ENCODE data around the gene CFAP65. TPM values are rescaled to one million over a fixed set of nuclear protein-coding genes. Genes with fewer than 3 reads are reported as not detected.

Gene CFAP65
- total RNA-seq, 2 experiments from 2014 or later = not detected

DNA sequence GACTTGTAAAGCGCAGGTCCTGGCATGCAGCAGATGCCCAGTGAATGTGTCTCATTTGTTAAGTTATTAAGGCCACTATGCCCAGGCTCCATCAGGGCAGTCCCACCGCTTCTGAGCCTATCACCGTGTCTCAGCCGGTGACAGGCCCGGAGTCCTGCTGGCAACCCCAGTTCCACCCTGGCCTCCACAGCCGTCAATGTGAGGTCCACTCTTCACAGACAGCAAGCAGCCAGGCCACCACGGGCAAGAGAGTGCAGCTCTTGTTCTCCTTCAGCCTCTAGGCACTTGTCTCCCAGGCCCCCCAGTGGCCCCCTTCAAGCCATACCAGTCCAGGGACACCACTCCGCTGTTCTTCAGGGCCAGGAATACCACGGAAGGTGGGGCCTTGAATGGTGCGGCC, 22.6 kb downstream of the CFAP65 start:
- DNase-seq = no peak
- no peaks in the 10 kb centered on the region for H3K9me3 Mint-ChIP-seq
- TF ChIP-seq CTCF (IDR thresholded peaks at IDR 0.05) = no peak

GRCh38 chr2:219018286-219018685, 23.0 kb downstream of the CFAP65 start:
- H3K9me3 Mint-ChIP-seq = no peaks in the 10 kb centered on the region
- CTCF ChIA-PET = no interaction called here
- no peaks in the 10 kb centered on the region for H3K4me1 Mint-ChIP-seq (ENCODE audit: low read depth)
- POLR2A ChIA-PET = no interaction called here
- no peaks in the 10 kb centered on the region for H3K36me3 Mint-ChIP-seq (ENCODE audit: low read depth)
- Histone ChIP-seq H3K4me1 (ENCODE audit: insufficient read depth, low read length) (no peaks in the 10 kb centered on the region), H3K9me3 (ENCODE audit: control insufficient read depth in 1 of 2, insufficient read depth in 1 of 2, low read length in 2 of 2) (no peaks in the 10 kb centered on the region), H3K27ac (ENCODE audit: low read depth in 1 of 2, low read length in 2 of 2) (no peak overlapping the region), H3K27me3 (ENCODE audit: control insufficient read depth in 1 of 2, insufficient read depth in 2 of 2, low read length in 2 of 2) (peaks cover 0 to 2% of the 10 kb centered on the region in 2 experiments), H3K36me3 (ENCODE audit: insufficient read depth, low read length) (no peaks in the 10 kb centered on the region), H3K4me3 (ENCODE audit: low read length) (no peak overlapping the region)
- no peak overlapping the region for H3K4me3 Mint-ChIP-seq
- TF ChIP-seq CTCF (IDR thresholded peaks at IDR 0.05) = no peak
- peaks cover 24% of the 10 kb centered on the region for H3K27me3 Mint-ChIP-seq
- intact Hi-C loops (cut with DNase I, micrococcal nuclease) = no loop called here
- H3K27ac Mint-ChIP-seq = no peak overlapping the region
- ATAC-seq (ENCODE audit: poor library complexity) (no peak), DNase-seq (no peak)

More for the DNA sequence above, 22.6 kb downstream of the CFAP65 start:
- CTCF ChIA-PET = no interaction called here
- intact Hi-C loops (cut with DNase I, micrococcal nuclease) = no loop called here
- H3K36me3 Mint-ChIP-seq (ENCODE audit: low read depth) = no peaks in the 10 kb centered on the region
- POLR2A ChIA-PET = no interaction called here
- Histone ChIP-seq H3K4me1 (ENCODE audit: insufficient read depth, low read length) (no peaks in the 10 kb centered on the region), H3K27me3 (ENCODE audit: control insufficient read depth in 1 of 2, insufficient read depth in 2 of 2, low read length in 2 of 2) (peaks cover 0 to 2% of the 10 kb centered on the region in 2 experiments), H3K9me3 (ENCODE audit: control insufficient read depth in 1 of 2, insufficient read depth in 1 of 2, low read length in 2 of 2) (no peaks in the 10 kb centered on the region), H3K27ac (ENCODE audit: low read depth in 1 of 2, low read length in 2 of 2) (no peak overlapping the region), H3K36me3 (ENCODE audit: insufficient read depth, low read length) (no peaks in the 10 kb centered on the region), H3K4me3 (ENCODE audit: low read length) (no peak overlapping the region)
- no peak overlapping the region for H3K4me3 Mint-ChIP-seq
- H3K27ac Mint-ChIP-seq = no peak overlapping the region
- no peak for ATAC-seq (ENCODE audit: poor library complexity)
- peaks cover 23% of the 10 kb centered on the region for H3K27me3 Mint-ChIP-seq
- no peaks in the 10 kb centered on the region for H3K4me1 Mint-ChIP-seq (ENCODE audit: low read depth)

- ATAC-seq (ENCODE audit: poor library complexity) (no peak), DNase-seq (no peak)
- Mint-ChIP-seq H3K4me3 (no peak overlapping the region), H3K27me3 (peaks cover 29% of the 10 kb centered on the region), H3K36me3 (ENCODE audit: low read depth) (no peaks in the 10 kb centered on the region), H3K9me3 (no peaks in the 10 kb centered on the region), H3K27ac (no peak overlapping the region), H3K4me1 (ENCODE audit: low read depth) (no peaks in the 10 kb centered on the region)
- CTCF ChIA-PET = interaction anchor here (0.9 kb wide), 1 partner anchor 37 kb away, joined by 4 read pairs; no protein-coding TSS in a partner anchor
- intact Hi-C loops (cut with DNase I, micrococcal nuclease) = no loop called here
- H3K27me3 ChIP-seq (ENCODE audit: control insufficient read depth in 1 of 2, insufficient read depth in 2 of 2, low read length in 2 of 2) = peaks cover 0 to 2% of the 10 kb centered on the region in 2 experiments
- no peak overlapping the region for H3K4me3 ChIP-seq (ENCODE audit: low read length)
- H3K36me3 ChIP-seq (ENCODE audit: insufficient read depth, low read length) = no peaks in the 10 kb centered on the region
- no peaks in the 10 kb centered on the region for H3K4me1 ChIP-seq (ENCODE audit: insufficient read depth, low read length)
- no peaks in the 10 kb centered on the region for H3K9me3 ChIP-seq (ENCODE audit: control insufficient read depth in 1 of 2, insufficient read depth in 1 of 2, low read length in 2 of 2)
- POLR2A ChIA-PET = no interaction called here
- TF ChIP-seq CTCF (IDR thresholded peaks at IDR 0.05) = no peak
- H3K27ac ChIP-seq (ENCODE audit: low read depth in 1 of 2, low read length in 2 of 2) = no peak overlapping the region
Measured at GRCh38 chr2:219017201-219017931, 23.9 kb downstream of the CFAP65 start.
